Measurements from ENCODE around the gene HCFC1. TPM values are rescaled to one million over a fixed set of nuclear protein-coding genes. Genes with fewer than 3 reads are reported as not detected.

Gene HCFC1
- total and polyA plus RNA-seq, 2 experiments from 2014 or later = 18.9 to 25.0 TPM

DNA sequence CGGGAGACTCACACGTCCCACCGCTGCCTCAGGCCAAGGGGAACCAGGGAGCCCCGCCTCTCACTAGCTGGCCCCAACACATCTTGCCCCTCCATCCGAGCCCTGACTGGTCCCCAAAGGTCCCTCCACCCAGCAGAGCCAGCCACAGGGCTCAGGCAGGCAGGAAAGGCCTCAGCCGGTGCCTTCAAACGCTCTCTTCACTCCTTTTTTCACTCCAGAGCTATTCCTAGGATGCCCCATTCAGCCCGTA lies 44.0 kb downstream of the HCFC1 start:
- WGBS (ENCODE audit: low lambda C conversion rate, missing lambda C conversion rate) = 36% methylated on average over 8 of the region's 8 CpGs
- Histone ChIP-seq H3K4me1 (ENCODE audit: insufficient read depth) (peaks cover 7% of the 10 kb centered on the region), H4K20me1 (ENCODE audit: insufficient read depth, poor library complexity, severe bottlenecking) (no peaks in the 10 kb centered on the region), H3K4me3 (peak overlapping the region; percentile 38), H3K36me3 (replicated peaks; ENCODE audit: insufficient read depth, low read depth) (no peaks in the 10 kb centered on the region), H3K27ac (peak overlapping the region; percentile 95), H3K27me3 (no peaks in the 10 kb centered on the region), H3K79me2 (peaks cover 1% of the 10 kb centered on the region), H3K4me2 (peak overlapping the region; percentile 85), H3K9me3 (ENCODE audit: low read depth) (no peaks in the 10 kb centered on the region), H3K9me2 (replicated peaks; ENCODE audit: insufficient read depth) (no peaks in the 10 kb centered on the region), H2AFZ (no peak overlapping the region)
- TF ChIP-seq EZH2 (IDR thresholded peaks at IDR 0.05; ENCODE audit: borderline replicate concordance) = no peak
- no peak for TF ChIP-seq CTCF (IDR thresholded peaks at IDR 0.05; ENCODE audit: poor library complexity)
- no peak for TF ChIP-seq EZH2phosphoT487 (IDR thresholded peaks at IDR 0.05; ENCODE audit: low read depth, severe bottlenecking, unreplicated experiment)
- DNase-seq (ENCODE audit: low spot score) = no peak

- Histone ChIP-seq H3K4me3 (peak overlapping the region; percentile 38), H3K9me2 (replicated peaks; ENCODE audit: insufficient read depth) (no peaks in the 10 kb centered on the region), H3K9me3 (ENCODE audit: low read depth) (no peaks in the 10 kb centered on the region), H3K79me2 (no peaks in the 10 kb centered on the region), H4K20me1 (ENCODE audit: insufficient read depth, poor library complexity, severe bottlenecking) (no peaks in the 10 kb centered on the region), H3K27ac (peak overlapping the region; percentile 95), H3K27me3 (no peaks in the 10 kb centered on the region), H3K36me3 (replicated peaks; ENCODE audit: insufficient read depth, low read depth) (no peaks in the 10 kb centered on the region), H2AFZ (no peak overlapping the region), H3K4me1 (ENCODE audit: insufficient read depth) (peaks cover 7% of the 10 kb centered on the region), H3K4me2 (peak overlapping the region; percentile 85)
- DNase-seq (ENCODE audit: low spot score) = peak; percentile 41
- no peak for TF ChIP-seq EZH2 (IDR thresholded peaks at IDR 0.05; ENCODE audit: borderline replicate concordance)
- TF ChIP-seq CTCF (IDR thresholded peaks at IDR 0.05; ENCODE audit: poor library complexity) = no peak
- TF ChIP-seq EZH2phosphoT487 (IDR thresholded peaks at IDR 0.05; ENCODE audit: low read depth, severe bottlenecking, unreplicated experiment) = no peak
- WGBS (ENCODE audit: low lambda C conversion rate, missing lambda C conversion rate) = 54% methylated on average over 31 of the region's 31 CpGs
Observed at GRCh38 chrX:153926858-153927671, 44.6 kb downstream of the HCFC1 start.

GRCh38 chrX:153926552-153926857 lies 45.1 kb downstream of the HCFC1 start:
- Histone ChIP-seq H3K27ac (peak overlapping the region; percentile 95), H2AFZ (no peak overlapping the region), H3K9me3 (ENCODE audit: low read depth) (no peaks in the 10 kb centered on the region), H3K4me1 (ENCODE audit: insufficient read depth) (peaks cover 7% of the 10 kb centered on the region), H4K20me1 (ENCODE audit: insufficient read depth, poor library complexity, severe bottlenecking) (no peaks in the 10 kb centered on the region), H3K9me2 (replicated peaks; ENCODE audit: insufficient read depth) (no peaks in the 10 kb centered on the region), H3K27me3 (no peaks in the 10 kb centered on the region), H3K4me2 (peak overlapping the region; percentile 85), H3K36me3 (replicated peaks; ENCODE audit: insufficient read depth, low read depth) (no peaks in the 10 kb centered on the region), H3K4me3 (no peak overlapping the region), H3K79me2 (no peaks in the 10 kb centered on the region)
- TF ChIP-seq EZH2phosphoT487 (IDR thresholded peaks at IDR 0.05; ENCODE audit: low read depth, severe bottlenecking, unreplicated experiment) (no peak), CTCF (IDR thresholded peaks at IDR 0.05; ENCODE audit: poor library complexity) (no peak), EZH2 (IDR thresholded peaks at IDR 0.05; ENCODE audit: borderline replicate concordance) (no peak)
- no peak for DNase-seq (ENCODE audit: low spot score)
- 46% methylated on average over 4 of the region's 4 CpGs for WGBS (ENCODE audit: low lambda C conversion rate, missing lambda C conversion rate)

Data from hepatocyte (in vitro differentiated cells).